HAP-1 (cell line): ENCODE measurements around the gene E2F1.

Experiments used
- DNase-seq, 2 experiments: peaks; one replicate each; pipeline ENCODE4 v3.0.0-alpha.2; 2016 to 2020; ENCODE audit warnings: low spot score in 2 of 2
- H3K27me3 ChIP-seq: fragments of 250-450 bp; sonication (Bioruptor Pico); 2 replicates; pipeline ENCODE4 v1.5.1; 2020; ENCODE audit warnings: low read depth, mild to moderate bottlenecking, moderate library complexity
- H3K36me3 ChIP-seq: fragments of 250-450 bp; sonication (Bioruptor Pico); replicated peaks from 2 replicates; pipeline ENCODE4 v1.5.1; 2020; ENCODE audit warnings: mild to moderate bottlenecking
- H3K4me1 ChIP-seq: fragments of 250-450 bp; sonication (Bioruptor Pico); 2 replicates; pipeline ENCODE4 v1.5.1; 2020; ENCODE audit warnings: mild to moderate bottlenecking
- H3K4me3 ChIP-seq: fragments of 250-450 bp; sonication (Bioruptor Pico); 2 replicates; pipeline ENCODE4 v1.5.1; 2020; ENCODE audit warnings: mild to moderate bottlenecking, moderate library complexity
- H3K9me3 ChIP-seq: fragments of 250-450 bp; sonication (Bioruptor Pico); 2 replicates; pipeline ENCODE4 v1.5.1; 2020; ENCODE audit warnings: mild to moderate bottlenecking, moderate library complexity
- in situ Hi-C: fragments of 300-500 bp; cut with MboI; formaldehyde crosslinking; loops from 3 replicates; pipeline ENCODE4 v1.14.3; 2020; ENCODE audit warnings: low sequenced_read_pairs, inconsistent platforms, mixed read lengths

E2F1 gene

GRCh38 chr20:33676121-33676520 lies 10.1 kb downstream of the E2F1 start:
- DNase-seq = no peak
- Histone ChIP-seq H3K9me3 (no peaks in the 10 kb centered on the region), H3K4me3 (no peak overlapping the region), H3K27me3 (no peaks in the 10 kb centered on the region), H3K36me3 (peaks cover 51% of the 10 kb centered on the region), H3K4me1 (peaks cover 16% of the 10 kb centered on the region)
- in situ Hi-C loops = no loop called here

- Histone ChIP-seq H3K4me3 (peak overlapping the region; percentile 26), H3K27me3 (no peaks in the 10 kb centered on the region), H3K9me3 (no peaks in the 10 kb centered on the region), H3K4me1 (peaks cover 16% of the 10 kb centered on the region), H3K36me3 (peaks cover 56% of the 10 kb centered on the region)
- DNase-seq = no peak
- in situ Hi-C loops = no loop called here
These were observed 10.8 kb downstream of the E2F1 start for GRCh38 chr20:33675136-33675959.

GRCh38 chr20:33674294-33675135 lies 11.7 kb downstream of the E2F1 start, which contains the start of gene NECAB3:
Gene NECAB3 (minus strand): TSS chr20:33674428. CDS start chr20:33674352, 76 bp downstream.
- Histone ChIP-seq H3K36me3 (peaks cover 54% of the 10 kb centered on the region), H3K27me3 (no peaks in the 10 kb centered on the region), H3K4me1 (peaks cover 16% of the 10 kb centered on the region), H3K9me3 (no peaks in the 10 kb centered on the region), H3K4me3 (peak within 1 kb of the TSS; percentile 65)
- peak; percentile 72 to 85 for DNase-seq
- in situ Hi-C loops = no loop called here

DNA sequence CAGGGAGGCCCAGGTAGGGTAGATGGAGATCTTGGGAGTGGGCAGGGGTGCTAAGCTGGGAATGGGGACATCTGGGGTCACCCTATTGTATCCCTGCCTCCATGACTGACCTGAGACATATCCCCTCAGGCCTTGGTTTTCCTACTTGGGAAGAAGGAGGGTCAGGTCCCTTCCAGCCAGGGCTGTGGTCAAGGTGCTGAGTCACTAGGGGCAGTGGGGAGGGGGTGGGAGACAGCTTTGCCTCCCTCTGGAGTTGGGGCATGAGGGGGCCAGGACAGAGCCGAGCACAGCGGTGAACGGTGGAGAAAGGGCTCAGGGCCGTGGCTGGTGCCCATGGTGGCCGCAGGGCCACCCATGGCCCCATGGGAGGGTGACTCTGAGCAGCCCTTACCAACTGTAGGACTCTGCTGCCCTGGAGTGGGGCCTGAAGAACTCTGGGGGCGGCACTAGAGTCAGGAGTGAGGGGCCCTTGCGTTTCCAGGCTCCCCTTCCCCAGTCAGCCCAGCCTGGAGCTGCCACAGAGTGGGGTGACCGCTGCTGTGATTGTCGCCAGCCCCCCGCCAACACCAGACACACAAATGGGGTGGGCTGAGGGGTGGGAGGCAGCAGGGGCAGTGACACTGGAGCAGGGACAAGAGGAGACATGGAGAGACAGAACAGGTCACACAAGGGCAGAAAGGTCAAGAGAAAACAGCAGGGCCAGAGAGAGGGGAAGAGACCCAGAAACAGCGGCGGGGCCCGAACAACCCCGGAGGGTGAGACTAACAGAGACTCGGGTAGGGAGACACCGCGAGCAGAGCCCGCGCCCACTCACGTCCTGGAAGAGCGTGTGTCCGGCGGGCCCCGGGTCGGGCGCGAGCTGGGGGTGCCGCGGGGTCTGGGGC lies 12.5 kb downstream of the E2F1 start:
- Histone ChIP-seq H3K4me1 (peaks cover 16% of the 10 kb centered on the region), H3K4me3 (peak overlapping the region; percentile 65), H3K36me3 (peaks cover 54% of the 10 kb centered on the region), H3K9me3 (no peaks in the 10 kb centered on the region), H3K27me3 (no peaks in the 10 kb centered on the region)
- in situ Hi-C loops = no loop called here
- DNase-seq = no peak

GRCh38 chr20:33673114-33673409 lies 13.1 kb downstream of the E2F1 start:
- in situ Hi-C loops = no loop called here
- H3K27me3 ChIP-seq = no peaks in the 10 kb centered on the region
- peaks cover 54% of the 10 kb centered on the region for H3K36me3 ChIP-seq
- H3K4me3 ChIP-seq = peak overlapping the region; percentile 65
- DNase-seq = no peak
- peaks cover 16% of the 10 kb centered on the region for H3K4me1 ChIP-seq
- no peaks in the 10 kb centered on the region for H3K9me3 ChIP-seq

DNA sequence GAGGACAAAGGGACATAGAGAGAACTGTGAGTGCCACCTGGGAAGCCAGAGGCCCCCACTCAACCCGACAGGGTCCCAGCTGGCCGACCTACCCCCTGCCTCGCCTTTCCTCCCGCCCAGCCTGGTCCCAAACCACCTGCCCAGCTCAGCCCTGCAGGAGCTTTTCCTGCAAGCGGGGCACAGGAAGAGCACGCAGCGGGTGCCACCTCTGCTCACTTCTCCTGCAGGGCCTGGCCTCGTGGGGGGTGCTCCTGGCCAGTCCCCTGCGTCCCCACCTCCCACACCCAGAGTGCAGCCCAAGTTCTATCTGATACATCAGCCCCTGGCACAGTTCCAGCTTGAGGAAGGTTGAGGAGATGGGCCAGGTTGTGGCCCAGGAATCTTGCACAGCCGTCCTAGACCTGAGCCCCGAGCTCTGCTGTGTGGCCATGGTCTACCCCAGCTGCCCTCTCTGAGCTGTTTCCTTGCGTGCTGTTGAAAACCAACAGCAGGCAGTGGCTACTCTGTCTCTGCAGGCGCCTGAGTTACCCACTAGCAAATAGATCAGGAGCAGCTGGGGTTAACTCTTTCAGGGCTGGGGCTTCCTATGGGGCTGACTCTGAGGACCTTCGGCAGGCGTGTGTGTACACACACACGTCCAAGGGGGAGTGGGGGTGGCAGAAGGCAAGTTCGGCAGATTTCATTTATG lies 13.6 kb downstream of the E2F1 start:
- in situ Hi-C loops = no loop called here
- Histone ChIP-seq H3K9me3 (no peaks in the 10 kb centered on the region), H3K36me3 (peaks cover 54% of the 10 kb centered on the region), H3K4me3 (peak overlapping the region; percentile 65), H3K27me3 (no peaks in the 10 kb centered on the region), H3K4me1 (peaks cover 16% of the 10 kb centered on the region)
- DNase-seq = peak in 1 of 2 experiments; percentile 46

DNA sequence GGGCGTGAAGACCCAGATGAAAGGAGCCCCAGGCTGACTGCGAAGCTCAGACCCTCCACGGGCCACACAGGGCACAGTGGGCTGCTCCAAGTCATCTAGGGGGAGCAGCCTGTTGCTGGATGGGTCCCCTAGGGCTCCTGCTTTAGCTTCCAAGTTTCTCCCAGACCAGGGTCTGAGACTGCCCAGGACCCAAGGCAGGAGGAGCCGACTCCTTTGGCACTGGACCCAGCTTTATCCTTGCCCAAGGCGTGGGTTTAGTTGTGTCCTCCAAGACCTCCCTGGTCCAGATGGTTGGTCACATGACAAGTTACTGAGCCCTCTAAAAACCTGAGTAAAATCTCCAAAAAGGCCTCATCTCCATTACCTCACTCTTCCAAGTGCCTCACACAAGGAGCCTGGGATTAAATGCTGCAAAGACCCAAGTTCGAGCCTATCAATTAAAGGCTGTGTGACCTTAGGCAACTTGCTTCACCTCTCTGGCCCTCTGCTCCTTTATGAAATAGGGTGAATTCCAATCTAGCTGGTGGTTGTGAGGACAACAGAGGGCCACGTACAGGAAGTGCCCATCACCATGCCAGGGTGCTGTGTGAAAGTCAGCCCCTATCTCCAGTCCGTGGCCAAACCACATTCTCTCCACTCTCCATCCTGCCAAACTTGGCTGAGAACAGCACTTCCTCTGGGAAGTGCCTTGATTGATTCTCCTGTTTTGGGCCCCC lies 14.5 kb downstream of the E2F1 start:
- H3K4me1 ChIP-seq = peaks cover 16% of the 10 kb centered on the region
- H3K4me3 ChIP-seq = no peak overlapping the region
- no peak for DNase-seq
- peaks cover 54% of the 10 kb centered on the region for H3K36me3 ChIP-seq
- no peaks in the 10 kb centered on the region for H3K27me3 ChIP-seq
- no peaks in the 10 kb centered on the region for H3K9me3 ChIP-seq
- in situ Hi-C loops = no loop called here

- in situ Hi-C loops = no loop called here
- H3K27me3 ChIP-seq = no peaks in the 10 kb centered on the region
These were observed 15.3 kb downstream of the E2F1 start for GRCh38 chr20:33670715-33671499.

GRCh38 chr20:33669873-33670640 lies 16.1 kb downstream of the E2F1 start:
- Histone ChIP-seq H3K36me3 (peaks cover 47% of the 10 kb centered on the region), H3K27me3 (no peaks in the 10 kb centered on the region), H3K4me1 (peaks cover 14% of the 10 kb centered on the region), H3K9me3 (no peaks in the 10 kb centered on the region), H3K4me3 (no peak overlapping the region)
- no peak for DNase-seq
- in situ Hi-C loops = no loop called here

More at GRCh38 chr20:33670715-33671499, 15.3 kb downstream of the E2F1 start:
- no peak overlapping the region for H3K4me3 ChIP-seq
- H3K36me3 ChIP-seq = peaks cover 47% of the 10 kb centered on the region
- H3K9me3 ChIP-seq = no peaks in the 10 kb centered on the region
- peaks cover 16% of the 10 kb centered on the region for H3K4me1 ChIP-seq
- no peak for DNase-seq

DNA sequence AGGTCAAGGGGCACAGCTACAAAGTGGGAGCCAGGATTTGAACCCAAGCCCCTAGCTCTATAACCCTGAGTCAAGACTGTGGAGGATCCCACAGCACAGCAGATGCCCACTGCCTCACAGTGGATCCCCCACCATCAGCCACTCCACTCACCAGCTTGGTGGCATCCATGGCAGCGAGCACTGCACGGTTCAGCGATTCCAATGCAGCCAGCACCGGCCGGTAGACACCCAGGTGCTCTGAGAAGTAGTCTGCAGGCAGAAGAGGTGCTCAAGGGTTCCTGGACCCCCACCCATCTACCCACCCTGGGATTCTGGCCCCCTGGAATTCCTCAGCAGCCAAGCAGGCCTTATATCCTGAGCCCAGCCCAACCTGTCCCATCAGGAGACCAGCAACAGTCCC lies 17.0 kb downstream of the E2F1 start:
- in situ Hi-C loops = no loop called here
- DNase-seq = no peak
- H3K4me1 ChIP-seq = peaks cover 10% of the 10 kb centered on the region
- no peaks in the 10 kb centered on the region for H3K27me3 ChIP-seq
- H3K36me3 ChIP-seq = peaks cover 47% of the 10 kb centered on the region
- no peak overlapping the region for H3K4me3 ChIP-seq
- no peaks in the 10 kb centered on the region for H3K9me3 ChIP-seq

GRCh38 chr20:33668466-33669155 lies 17.6 kb downstream of the E2F1 start:
- in situ Hi-C loops = no loop called here
- Histone ChIP-seq H3K9me3 (no peaks in the 10 kb centered on the region), H3K27me3 (no peaks in the 10 kb centered on the region), H3K4me1 (peaks cover 15% of the 10 kb centered on the region), H3K36me3 (peaks cover 47% of the 10 kb centered on the region), H3K4me3 (no peak overlapping the region)
- no peak for DNase-seq
